Ecto neural progenitor cell (in vitro differentiated cells): ENCODE data around the gene RYR2.
"Not testable (repeated sequence)": the region's sequence is repeated elsewhere in the genome, so short reads cannot be mapped to it uniquely, and the experiment has no call there.

Experiments
- DNase-seq: peaks from one replicate; pipeline ENCODE4 v3.0.0-alpha.2; 2018; ENCODE audit warnings: low spot score

Gene RYR2

DNA sequence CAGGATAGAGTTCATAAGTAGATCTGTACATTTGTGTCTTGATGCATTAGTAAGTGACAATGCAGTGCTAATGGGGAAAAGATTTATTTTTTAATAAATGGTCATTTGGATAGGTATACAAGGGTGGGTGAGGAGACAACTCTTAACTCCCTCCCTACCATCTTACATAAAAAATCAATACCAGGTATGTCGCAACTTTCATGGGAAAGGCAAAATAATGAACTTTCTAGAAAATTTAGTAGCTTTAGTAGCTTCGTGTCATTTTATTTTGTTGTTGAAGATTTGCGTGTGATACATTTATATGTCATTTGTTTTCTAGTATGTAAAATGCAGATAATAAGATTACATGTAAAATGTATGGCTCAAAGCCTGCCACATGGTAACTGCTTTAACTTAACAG, 310.8 kb downstream of the RYR2 start:
- no peak for DNase-seq

DNA sequence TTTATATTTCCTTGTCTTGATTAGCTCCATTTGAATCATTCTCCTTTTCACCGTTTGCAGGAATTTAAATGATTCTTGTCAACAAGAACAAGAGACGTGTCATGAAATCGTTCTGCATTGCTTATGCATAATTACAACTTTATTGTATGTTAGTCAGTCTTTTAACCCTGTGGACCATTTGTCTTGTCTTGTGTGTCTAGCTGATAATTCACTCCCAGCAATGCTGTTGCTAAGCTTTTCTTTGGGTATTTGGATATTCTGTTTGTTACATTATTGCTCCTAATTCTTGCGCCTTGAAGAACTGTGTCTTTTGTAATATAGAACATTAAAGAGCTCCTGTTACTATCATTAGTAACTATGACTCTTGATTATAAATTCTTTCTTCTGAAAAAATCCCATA, 311.9 kb downstream of the RYR2 start:
- no peak for DNase-seq

DNA sequence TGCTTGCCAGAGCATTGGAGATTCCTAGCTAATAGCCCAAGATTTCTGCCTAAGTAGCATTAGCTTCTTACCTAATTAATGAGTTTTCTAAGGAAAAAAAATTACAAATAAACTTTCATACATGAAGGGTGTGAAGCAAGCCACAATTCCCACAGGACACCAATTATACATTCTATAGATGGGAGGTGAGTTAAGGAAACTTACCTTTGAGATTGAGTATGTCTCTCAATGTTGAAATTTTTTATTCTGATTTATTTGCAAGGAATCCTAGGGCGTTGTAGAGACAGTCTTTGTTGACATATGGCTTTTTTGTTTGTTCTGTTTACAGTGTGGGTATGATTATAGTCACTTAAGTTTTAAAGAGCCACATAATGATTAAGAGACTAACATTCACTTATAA, 313.0 kb downstream of the RYR2 start:
- no peak for DNase-seq

DNA sequence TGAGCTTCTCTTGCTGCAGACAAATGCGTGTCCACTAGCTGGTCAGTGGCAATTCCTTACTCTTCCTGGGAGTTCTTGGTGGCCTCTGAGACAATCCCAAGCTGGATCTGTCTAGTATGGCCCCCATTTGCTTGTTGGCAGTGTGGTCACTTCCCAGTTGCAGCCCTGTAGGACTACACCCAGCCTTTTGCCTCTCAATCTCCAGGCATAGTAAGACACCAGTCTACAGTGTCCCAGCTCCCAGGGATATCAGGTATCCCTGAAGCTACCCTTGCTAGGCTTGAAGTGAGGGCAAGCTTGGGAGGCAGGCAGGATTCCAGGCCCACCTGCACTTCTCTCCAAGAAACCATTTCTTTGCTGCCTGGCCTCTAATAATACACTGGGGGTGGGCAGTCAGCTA, 316.6 kb downstream of the RYR2 start:
- no peak for DNase-seq

DNA sequence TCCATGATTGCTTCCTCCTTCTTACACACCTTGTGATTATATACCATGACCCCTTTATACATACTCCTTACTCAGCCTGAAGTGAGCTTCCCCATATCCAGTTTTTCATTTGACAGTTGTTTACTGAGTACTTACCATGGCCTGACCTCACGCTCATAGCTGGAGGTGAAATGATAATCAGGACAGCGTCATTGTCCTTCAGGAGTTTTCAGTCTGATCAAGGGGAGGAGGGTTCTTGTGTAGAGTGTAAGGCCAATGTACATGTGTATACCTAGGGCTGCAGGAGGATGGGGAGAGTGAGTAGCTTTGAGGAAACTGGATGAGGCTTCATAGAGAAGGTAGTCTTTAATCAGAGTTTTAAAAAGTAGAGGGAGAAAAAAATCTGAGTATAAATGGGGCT, 325.8 kb downstream of the RYR2 start:
- no peak for DNase-seq

DNA sequence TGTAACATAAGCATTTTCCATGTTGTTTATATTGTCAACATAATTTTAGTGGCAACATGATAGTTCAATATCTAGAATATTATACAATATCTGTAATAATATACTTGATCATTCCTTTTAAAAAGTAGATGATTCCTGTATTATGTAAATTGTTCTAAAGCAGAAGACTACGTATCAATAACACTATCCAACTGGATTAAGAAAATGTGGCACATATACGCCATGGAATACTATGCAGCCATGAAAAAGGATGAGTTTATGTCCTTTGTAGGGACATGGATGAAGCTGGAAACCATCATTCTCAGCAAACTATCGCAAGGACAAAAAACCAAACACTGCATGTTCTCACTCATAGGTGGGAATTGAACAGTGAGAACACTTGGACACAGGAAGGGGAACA, 329.5 kb downstream of the RYR2 start:
- DNase-seq, result not testable (repeated sequence)

DNA sequence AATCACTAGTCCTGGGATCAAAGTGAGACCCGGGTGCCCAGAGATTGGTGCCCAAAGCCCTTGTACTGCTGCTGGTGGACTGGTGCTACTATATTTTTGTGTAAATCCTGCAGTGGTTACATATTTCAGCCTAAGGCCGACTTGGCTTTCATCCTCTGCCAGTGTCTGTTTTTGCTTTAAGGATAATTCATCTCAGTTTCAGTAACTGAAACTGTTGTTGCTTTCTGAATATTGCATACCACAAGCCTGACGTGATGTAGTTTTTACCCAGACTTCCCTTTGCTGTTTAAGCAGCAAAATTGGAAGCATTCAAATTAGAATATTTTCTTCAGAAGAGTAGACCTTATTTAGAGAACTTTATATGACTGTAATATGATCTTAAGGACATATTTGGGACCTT, 341.8 kb downstream of the RYR2 start:
- DNase-seq, result no peak

DNA sequence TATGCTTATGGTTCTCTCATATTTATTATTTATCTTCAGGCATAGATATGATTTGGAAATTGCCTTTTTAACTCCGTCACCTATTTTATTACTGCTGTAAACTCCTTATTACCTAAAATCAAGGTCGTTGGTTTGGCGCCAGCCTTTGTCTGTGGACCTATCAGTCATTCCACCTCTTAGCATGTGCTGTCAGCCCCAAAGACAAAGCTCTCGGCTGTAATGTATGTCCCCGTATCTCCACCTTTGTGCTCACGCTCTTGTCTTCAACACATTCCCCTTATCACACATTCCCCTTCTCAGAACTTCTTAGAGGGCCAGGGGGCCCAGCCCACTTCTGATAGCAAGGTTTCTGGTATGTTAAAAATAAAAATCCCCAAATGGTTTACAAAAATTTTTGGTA, 342.2 kb downstream of the RYR2 start:
- no peak for DNase-seq

DNA sequence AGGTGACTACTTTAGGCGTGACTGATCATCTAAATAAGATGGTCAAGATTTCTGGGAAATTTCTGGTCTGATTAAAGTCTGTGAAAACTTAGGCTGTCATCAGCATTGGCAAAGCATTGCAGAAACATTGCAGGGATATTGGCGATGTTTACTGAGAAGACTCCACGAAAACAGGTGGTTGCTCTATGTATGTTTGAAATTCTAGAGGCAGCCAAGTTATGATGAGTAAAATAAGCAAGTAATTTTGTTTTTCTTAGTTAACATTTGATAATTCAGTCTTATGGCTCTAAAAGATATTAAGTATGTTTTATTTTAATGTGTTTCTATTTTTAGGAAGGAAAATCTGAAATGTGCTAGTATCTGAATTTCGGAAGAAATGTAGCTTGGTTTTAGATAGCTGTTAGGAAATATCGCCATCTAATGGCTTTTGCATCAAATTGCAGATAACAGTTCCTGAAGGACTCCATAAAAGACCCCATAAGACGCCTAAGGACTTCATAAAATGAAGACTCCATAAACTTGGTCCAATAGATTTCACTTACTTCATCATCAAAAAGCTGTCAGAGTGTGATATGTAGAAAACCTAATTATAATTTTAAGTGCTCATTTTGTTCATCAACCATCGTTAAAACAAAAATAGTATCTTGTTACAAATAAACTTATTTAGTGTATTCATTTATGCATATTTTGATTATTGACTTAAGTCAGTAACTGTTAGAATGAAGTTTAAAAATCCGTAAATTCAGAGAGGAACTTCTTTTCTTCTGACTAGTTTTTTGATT, 344.6 kb downstream of the RYR2 start:
- no peak for DNase-seq

DNA sequence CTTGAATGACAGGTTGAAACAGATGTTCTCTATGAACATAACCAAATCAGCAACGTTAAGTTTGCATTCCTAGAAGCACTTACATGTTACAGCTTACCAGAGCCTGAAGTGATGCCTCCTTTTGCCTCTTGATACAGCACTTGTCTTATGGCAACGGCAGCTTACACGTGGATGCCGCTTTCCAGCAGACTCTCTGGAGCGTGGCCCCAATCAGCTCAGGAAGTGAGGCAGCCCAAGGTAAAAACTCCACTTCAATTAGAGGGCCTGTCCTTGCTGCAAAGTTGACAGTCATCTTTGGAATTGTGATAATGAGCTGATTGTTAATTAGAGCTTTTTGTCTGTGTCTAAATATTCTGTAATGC, 345.1 kb downstream of the RYR2 start:
- no peak for DNase-seq

DNA sequence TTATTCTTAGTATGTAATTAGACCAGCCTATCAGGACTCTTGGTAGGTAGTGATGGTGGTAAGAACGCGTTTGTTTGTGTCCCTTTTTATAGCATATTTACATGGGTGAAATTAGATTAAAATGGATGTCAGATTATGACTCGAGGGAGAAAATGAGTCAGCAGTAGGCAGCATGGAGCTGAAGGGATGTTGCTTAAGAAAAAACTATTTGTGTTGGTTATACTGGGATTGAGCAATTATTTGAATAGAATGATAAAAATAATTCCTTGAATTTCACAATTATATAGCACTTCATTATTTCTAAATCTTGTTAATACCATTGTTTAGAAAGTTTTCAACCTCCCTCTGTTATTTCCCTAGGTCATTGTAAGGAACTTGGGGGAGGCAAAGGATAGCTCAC, 348.8 kb downstream of the RYR2 start:
- no peak for DNase-seq

DNA sequence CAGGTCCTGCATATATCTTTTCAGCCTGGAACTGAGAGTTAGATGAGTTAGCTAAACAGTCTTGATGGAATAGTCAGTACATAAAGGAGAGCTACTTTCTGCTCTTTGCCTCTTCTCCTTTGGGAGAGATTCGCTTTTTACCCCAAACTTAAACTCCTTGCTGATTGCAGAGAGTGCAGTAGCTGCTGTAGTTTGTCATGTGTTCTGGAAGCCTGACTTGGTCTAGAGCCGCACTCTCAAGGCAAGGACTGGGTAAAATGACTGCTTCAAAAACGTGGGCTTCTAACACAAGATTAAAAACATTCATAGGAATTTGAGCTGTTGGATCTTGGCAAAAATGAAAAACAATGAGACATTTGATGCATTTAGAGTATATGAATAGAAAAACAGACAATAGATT, 351.6 kb downstream of the RYR2 start:
- no peak for DNase-seq

DNA sequence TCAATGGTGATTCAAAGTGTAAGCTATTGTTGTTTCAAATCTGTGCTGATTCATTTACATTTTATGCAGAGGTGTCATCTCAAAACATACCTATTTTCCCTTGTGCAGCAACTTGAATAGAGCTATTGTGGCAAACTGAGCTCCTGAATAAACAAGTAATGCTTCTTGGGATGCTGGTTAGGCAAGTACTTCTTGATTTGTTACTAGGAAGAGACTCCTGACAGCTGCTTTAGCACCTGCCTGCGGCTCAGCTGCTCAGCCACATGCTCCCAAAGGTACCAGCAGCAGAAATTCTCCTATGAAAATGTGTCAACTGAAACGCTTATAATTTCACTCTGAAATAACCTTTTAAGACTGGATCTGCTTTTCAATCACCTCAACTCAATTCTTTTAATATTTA, 352.3 kb downstream of the RYR2 start:
- DNase-seq, result no peak

DNA sequence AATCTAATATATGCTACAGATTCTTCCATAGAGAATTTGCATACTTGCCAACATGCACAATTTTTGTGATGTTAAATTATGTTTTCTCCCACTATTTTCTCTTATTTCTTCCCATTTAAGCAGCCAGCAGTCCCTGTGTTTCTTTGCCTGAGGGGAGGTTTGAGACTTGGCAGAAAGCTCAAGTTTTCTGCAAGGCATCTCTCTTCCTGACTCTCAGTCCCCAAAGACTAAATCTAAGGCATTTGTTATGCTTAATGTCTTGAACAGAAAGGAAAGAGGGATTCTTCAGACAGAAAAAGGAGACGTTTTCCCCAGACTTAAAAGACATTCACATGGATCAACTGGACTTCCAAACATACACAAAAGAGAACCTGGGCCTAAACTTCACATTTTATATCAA, 354.4 kb downstream of the RYR2 start:
- no peak for DNase-seq

DNA sequence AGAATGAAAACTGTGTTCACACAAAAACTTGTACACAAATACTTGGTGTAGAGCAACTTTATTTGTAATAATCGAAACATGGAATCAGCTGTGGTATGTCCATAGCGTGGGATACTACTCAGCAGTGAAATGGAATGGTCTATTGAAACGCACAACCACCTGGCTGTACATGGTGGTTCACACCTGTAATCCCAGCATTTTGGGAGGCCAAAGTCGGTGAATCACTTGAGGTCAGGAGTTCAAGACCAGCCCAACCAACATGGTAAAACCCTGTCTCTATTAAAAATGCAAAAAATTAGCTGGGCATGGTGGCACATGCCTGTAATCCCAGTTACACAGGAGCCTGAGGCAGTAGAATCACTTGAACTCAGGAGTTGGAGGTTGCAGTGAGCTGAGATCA, 356.8 kb downstream of the RYR2 start:
- DNase-seq, result no peak

DNA sequence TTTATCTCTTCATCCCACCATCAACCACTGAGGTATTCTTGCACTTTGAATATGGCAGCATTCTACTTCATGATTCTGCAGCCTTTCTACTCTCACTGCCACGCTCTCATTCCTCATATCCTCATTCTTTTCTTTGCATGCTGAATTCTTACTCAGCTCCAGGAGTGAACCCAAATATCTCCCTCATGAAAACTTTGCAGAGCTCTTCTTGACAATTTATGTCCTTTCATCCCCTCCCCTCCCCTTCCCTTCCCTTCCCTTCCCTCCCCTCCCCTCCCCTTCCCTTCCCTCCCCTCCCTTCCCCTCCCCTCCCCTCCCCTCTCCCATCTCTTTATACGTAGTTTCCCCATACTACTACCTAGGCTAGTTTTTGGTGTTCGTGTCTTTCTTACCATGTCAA, 363.9 kb downstream of the RYR2 start:
- no peak for DNase-seq

DNA sequence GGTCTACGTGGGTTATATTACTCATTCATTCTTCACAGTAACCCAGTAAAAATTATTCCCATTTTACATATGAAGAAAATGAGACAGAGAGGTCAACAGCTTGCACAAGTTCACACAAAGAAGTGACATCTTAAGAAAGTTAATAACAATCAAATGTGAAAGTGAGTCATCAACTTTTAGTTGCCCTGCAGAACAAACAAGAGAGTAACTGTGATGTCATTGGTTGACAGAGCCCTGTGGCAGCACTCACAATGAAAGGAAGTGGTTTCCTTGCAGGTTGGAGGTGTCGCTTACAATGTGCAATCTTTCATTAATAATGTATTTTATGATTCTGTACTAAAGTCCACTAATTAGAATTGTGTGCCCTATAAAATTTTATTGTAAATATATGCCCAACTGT, 369.6 kb downstream of the RYR2 start:
- DNase-seq, result no peak

DNA sequence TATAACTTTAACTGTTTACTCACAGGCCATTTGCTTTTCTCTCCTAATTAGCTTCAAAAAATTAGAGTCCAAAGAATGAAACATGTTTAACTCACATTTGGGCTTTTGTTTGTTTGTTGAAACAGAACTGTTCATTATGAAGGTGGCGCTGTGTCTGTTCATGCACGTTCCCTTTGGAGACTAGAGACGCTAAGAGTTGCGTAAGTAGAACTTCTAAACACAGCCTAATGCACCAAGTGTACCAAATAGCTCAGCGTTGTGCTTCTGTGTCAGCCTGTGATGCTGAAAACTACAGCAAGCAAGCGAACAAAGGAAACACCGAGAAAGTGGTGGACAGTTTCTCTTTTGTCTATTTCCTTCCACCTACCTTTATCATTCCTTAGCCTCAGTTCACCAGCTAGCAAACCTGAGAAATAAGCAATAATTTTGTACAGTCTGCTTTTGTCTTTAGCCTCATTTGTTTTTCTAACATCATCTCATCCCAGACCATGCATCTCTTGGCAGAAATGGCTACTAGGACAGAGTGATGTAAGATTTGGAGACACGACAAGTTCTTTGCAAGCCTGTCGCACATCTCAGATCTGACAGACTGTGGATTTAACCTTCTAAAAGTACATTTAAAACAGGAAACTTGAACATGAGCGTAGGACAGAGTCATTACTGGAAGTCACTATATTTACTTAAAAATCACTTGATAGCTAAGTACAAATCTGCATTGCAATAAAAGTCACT, 375.1 kb downstream of the RYR2 start:
- no peak for DNase-seq

DNA sequence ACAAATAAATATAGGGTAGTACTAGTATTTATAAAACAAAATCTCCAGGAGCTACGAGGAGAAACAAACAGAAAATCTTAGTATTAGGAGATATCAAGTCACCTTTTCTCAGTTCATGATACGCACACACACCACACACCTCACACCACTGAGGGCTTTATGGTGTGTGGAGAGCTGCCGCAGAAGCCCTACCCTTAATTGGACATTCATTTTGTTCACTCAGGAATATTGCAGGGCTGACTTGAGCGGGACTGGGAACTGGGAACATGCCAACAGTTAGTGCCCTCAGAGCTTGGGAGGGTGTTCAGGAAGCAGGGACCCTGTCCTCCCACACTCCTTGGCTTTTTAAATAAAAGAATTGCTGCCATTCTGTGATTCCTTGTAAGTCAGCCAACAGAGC, 386.8 kb downstream of the RYR2 start:
- DNase-seq, result no peak

DNA sequence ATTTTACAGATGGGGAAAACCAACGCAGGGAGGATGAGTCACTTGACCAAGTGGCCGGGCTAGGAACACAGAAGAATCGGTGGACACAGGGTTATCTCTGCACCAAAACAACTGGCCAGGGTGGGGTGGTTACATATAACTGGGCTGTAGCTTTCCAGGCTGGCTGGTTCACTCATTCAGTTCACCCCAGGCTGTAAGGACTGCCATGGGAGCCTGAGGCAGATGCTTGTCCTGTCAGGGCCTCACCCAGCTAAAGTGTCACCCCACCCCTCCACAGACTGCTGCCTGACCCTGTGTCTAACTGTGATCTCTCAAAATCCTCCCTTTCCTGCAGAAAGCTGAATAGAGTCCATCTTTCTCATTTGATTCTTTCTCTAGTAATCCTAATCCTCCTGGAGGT, 387.3 kb downstream of the RYR2 start:
- no peak for DNase-seq

DNA sequence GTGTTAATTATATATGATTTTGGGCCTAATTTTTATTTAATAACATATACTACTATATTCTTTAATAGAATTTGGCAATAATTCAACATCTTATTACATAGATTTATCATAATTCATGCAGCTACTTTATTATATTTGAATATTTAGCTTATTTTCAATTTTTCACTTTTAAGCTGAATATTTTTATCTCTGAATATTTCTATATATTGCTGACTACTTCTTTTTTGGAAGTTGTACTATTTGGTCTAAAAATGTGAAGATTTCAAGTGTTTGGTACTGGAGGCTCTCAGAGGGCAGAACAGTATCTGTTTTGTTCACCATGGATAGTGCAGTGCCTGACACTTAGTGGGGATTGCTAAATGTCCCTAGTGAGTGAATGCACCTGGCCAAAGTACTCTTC, 389.5 kb downstream of the RYR2 start:
- no peak for DNase-seq

DNA sequence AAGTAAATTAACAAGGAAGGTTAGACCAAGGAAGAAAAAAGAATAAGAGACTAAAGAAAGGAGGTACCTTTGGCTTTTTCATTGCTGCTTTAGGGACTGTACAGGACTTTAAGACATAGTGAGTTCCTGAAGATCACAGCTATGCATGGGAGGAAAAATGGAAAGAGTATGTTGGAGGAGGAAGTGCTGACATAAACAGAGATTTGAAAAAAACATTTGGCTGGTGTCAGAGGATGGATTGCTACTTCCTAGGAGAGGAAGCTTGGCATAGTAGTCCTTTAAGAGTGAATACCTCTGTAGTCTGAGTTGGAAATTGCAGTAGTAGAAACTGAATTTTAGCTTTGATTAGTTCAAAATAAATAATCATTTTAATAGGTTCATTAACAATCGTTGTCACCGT, 398.4 kb downstream of the RYR2 start:
- DNase-seq, result no peak

DNA sequence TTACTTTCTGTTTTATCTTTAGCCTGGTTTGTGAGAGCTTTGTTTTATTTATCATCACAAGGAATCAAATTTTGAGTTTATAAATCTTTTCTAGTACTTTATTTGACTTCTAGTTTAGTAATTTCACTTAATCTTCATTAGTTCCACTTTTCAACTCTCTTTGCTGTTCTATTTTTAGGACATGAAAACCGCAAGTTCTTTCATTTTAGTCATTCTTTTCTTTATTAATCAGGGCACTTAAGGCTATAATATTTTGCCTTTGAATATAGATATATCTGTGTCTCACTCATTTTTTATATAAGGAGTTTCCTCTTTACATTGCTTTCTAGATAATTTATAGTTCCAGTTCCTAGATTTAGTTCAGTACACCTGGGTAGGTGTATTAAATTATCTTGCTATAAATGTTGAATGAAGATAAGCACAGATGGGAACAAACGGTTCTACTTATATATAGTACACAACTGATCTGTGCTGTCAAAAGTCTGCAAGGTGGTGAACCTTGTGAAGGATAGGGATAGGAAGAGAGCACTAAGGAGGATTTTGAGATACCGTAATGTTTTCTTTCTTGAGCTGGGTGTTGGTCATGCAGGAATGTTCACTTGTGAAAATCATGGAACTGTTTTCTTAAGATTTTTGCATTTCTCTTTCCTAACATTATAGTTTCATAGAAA, 402.3 kb downstream of the RYR2 start:
- no peak for DNase-seq

DNA sequence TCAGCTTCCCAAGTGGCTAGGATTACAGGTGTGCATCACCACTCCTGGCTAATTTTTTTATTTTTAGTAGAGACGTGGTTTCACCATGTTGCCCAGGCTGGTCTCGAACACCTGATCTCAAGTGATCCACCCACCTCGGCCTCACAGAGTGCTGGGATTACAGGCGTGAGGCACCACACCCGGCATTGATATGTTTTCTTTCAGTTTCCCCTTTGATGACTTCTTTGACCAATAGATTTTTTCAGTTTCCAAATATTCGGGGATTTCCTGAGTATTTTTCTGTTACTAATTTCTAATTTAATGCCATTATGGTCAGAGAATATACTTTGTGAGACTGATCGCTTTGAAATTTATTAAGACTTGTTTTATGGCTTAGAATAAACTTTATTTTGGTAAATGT, 406.1 kb downstream of the RYR2 start:
- DNase-seq, result no peak
